ENCODE measurements around the gene SLF2. TPM values are rescaled to one million over a fixed set of nuclear protein-coding genes. Genes with fewer than 3 reads are reported as not detected.

The SLF2 gene
- total and polyA plus RNA-seq, 2 of the 13 experiments (the other 11 are each of a cell fraction or from before 2014, with no cell fraction given): 12.2 to 48.1 TPM

- TF ChIP-seq TMF1 (CRISPR knock-in tag; IDR thresholded peaks at IDR 0.05; ENCODE audit: low read depth) (no peak), CTCF (CRISPR knock-in tag; IDR thresholded peaks at IDR 0.05) (peak; percentile 88), MEF2D (CRISPR knock-in tag; IDR thresholded peaks at IDR 0.05) (no peak), HOXA9 (CRISPR knock-in tag; IDR thresholded peaks at IDR 0.05; ENCODE audit: borderline replicate concordance) (no peak), ZFP1 (CRISPR knock-in tag; IDR thresholded peaks at IDR 0.05) (no peak), ZNF383 (CRISPR knock-in tag; IDR thresholded peaks at IDR 0.05; ENCODE audit: borderline replicate concordance) (no peak), SNAPC4 (CRISPR knock-in tag; IDR thresholded peaks at IDR 0.05) (0 out of 2 replicates have a peak, but pooled peaks have one; percentile 25), BCL6 (CRISPR knock-in tag; IDR thresholded peaks at IDR 0.05) (0 out of 2 replicates have a peak, but pooled peaks have one; percentile 13), ZNF275 (CRISPR knock-in tag; IDR thresholded peaks at IDR 0.05; ENCODE audit: borderline replicate concordance) (no peak), MTERF4 (CRISPR knock-in tag; IDR thresholded peaks at IDR 0.05) (no peak), ZNF331 (CRISPR knock-in tag; IDR thresholded peaks at IDR 0.05) (peak; percentile 9; the same call in 1 of the 2 replicates), ZNF607 (CRISPR knock-in tag; IDR thresholded peaks at IDR 0.05; ENCODE audit: borderline replicate concordance) (peak; percentile 39; the same call in 1 of the 2 replicates), ARID4A (CRISPR knock-in tag; IDR thresholded peaks at IDR 0.05; ENCODE audit: borderline replicate concordance) (peak; percentile 73), ZMAT3 (CRISPR knock-in tag; conservative IDR thresholded peaks at IDR 0.05) (peak; percentile 53; the same call in 1 of the 2 replicates), KDM1A (CRISPR knock-in tag; IDR thresholded peaks at IDR 0.05) (peak; percentile 23; the same call in 1 of the 2 replicates)
These were observed 84.8 kb downstream of the SLF2 start (continued) for GRCh38 chr10:100997360-100998182.

All from HepG2 (cell line).